K562 (cell line): ENCODE results near the gene DTNB. TPM values are rescaled to one million over a fixed set of nuclear protein-coding genes. Genes with fewer than 3 reads are reported as not detected.

Experiments
- ETS2 ChIP-seq: IDR thresholded peaks from 2 replicates; pipeline ENCODE4 v1.6.1; 2016; ENCODE audit warnings: borderline replicate concordance, missing genetic modification characterization, mild to moderate bottlenecking, moderate library complexity, missing compliant biosample characterization; ENCODE audit not compliant: poor library complexity, severe bottlenecking
- polyA plus RNA-seq, 8 experiments: library from polyadenylated mRNA; depleted of rRNA in 4 of 8; stranded (reverse) in 5 of 8; unstranded in 3 of 8; fragments of >200 nt; fragmentation: Nextera tagmentation in 2 of 8; fragmentation: Illumina TruSeq in 1 of 8; extraction: Ambion mirVana in 2 of 8; extraction: Trizol in 1 of 8; gene quantifications; 2 replicates each; pipeline versions ENCODE4 v1.2.1 to v1.2.3, GENCODE V29; 2011 to 2014; ENCODE audit warnings: inconsistent platforms in 1 of 8, missing spikeins in 1 of 8
- total RNA-seq, 7 experiments: library from RNA; depleted of rRNA in 6 of 7; stranded (reverse); fragments of >200 nt in 6 of 7; fragmentation: Illumina TruSeq in 2 of 7; extraction: Trizol in 2 of 7; gene quantifications; 2 replicates each; pipeline versions ENCODE4 v1.2.1 to v1.2.3, GENCODE V29; 2011 to 2021; ENCODE audit warnings: low replicate concordance in 1 of 7
- TF ChIP-seq, protein P1 (sequence below), 2 experiments: fragments of 450-650 bp in 1 of 2; sonication (generic) in 1 of 2; formaldehyde crosslinking in 1 of 2; IDR thresholded peaks; 2 replicates each; pipeline versions ENCODE4 v1.7.1 to v1.9.0; 2016 to 2022; ENCODE audit warnings: inconsistent platforms in 1 of 2, mild to moderate bottlenecking in 1 of 2, missing genetic modification reagents in 1 of 2

Gene DTNB
- total and polyA plus RNA-seq, 9 of the 15 experiments (the other 6 are each of a cell fraction or from before 2014, with no cell fraction given): 0.18 to 2.0 (median 0.77) TPM; not detected in 2

DNA sequence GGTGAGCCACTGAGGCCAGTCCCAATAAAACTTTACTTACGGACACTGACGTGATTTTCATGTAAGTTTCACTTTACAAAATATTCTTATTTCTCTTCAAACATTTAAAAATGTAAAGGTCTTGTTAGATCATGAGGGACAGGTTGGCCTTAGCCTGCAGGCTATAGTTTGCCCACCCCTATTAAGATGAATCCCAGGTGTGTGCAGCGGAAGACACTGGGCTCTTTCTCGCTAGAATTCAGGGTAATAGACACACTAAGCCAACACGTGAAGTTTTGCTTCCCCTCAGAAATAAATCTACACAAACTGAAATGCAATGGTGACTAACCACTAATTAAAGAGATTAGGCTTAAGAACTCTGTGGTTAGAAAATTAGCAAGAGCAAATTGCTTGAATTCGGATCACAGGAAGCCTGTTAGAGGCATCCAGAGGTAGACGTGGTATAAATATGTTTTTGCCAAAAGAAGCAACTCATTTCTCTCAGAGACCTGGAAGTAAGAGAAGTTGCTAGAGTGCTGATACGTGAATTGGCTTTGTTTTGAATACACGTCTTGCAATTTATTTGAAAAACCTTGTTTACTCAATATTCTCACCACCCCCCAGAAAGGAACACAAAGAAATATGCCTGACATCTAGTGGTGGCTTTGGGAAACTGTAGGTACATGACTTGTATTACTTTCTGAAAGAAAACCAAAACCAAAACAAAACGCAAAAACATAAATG, 151.6 kb downstream of the DTNB start (continued):
- TF ChIP-seq, protein P1, sequence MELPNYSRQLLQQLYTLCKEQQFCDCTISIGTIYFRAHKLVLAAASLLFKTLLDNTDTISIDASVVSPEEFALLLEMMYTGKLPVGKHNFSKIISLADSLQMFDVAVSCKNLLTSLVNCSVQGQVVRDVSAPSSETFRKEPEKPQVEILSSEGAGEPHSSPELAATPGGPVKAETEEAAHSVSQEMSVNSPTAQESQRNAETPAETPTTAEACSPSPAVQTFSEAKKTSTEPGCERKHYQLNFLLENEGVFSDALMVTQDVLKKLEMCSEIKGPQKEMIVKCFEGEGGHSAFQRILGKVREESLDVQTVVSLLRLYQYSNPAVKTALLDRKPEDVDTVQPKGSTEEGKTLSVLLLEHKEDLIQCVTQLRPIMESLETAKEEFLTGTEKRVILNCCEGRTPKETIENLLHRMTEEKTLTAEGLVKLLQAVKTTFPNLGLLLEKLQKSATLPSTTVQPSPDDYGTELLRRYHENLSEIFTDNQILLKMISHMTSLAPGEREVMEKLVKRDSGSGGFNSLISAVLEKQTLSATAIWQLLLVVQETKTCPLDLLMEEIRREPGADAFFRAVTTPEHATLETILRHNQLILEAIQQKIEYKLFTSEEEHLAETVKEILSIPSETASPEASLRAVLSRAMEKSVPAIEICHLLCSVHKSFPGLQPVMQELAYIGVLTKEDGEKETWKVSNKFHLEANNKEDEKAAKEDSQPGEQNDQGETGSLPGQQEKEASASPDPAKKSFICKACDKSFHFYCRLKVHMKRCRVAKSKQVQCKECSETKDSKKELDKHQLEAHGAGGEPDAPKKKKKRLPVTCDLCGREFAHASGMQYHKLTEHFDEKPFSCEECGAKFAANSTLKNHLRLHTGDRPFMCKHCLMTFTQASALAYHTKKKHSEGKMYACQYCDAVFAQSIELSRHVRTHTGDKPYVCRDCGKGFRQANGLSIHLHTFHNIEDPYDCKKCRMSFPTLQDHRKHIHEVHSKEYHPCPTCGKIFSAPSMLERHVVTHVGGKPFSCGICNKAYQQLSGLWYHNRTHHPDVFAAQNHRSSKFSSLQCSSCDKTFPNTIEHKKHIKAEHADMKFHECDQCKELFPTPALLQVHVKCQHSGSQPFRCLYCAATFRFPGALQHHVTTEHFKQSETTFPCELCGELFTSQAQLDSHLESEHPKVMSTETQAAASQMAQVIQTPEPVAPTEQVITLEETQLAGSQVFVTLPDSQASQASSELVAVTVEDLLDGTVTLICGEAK (IDR thresholded peaks at IDR 0.05): 0 out of 2 replicates have a peak, but pooled peaks have one; percentile 20
- TF ChIP-seq, protein P1 (CRISPR knock-in tag; IDR thresholded peaks at IDR 0.05): no peak
- TF ChIP-seq ETS2: no peak
